ENCODE measurements around the gene SPACDR. TPM values are rescaled to one million over a fixed set of nuclear protein-coding genes. Genes with fewer than 3 reads are reported as not detected.

The SPACDR gene
- total and polyA plus RNA-seq, 9 of the 15 experiments (the other 6 are each of a cell fraction or from before 2014, with no cell fraction given) = 0.07 to 0.55 (median 0.14) TPM; not detected in 1

DNA sequence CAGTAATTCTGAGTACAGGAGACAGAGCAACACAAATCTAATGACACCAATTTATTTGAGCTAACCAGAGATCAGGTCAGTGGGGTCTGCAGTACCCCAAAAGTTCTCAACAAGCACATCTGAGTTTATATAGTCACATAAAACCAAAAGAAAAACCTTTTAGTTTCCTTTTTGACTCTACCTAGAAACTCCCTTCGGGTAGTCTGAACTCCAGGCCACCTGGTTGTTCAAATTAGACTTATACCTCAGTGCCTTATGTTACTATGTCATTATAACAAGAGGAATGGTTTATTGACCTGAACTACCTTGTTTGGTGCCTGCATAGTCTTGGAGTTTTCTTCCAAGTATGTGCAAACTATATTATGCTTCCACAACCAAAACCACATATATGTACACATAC, 50.2 kb downstream of the SPACDR start:
- Histone ChIP-seq H2AFZ (ENCODE audit: low read depth, low read length) (no peak overlapping the region), H3K9me1 (ENCODE audit: control insufficient read depth, insufficient read depth, low read length) (no peaks in the 10 kb centered on the region), H3K4me1 (replicated peaks in 1 of 2; ENCODE audit: control insufficient read depth in 2 of 2, insufficient read depth in 2 of 2, low read length in 2 of 2) (no peaks in the 10 kb centered on the region), H3K36me3 (ENCODE audit: control insufficient read depth, insufficient read depth, low read length) (no peaks in the 10 kb centered on the region), H4K20me1 (replicated peaks; ENCODE audit: control insufficient read depth, insufficient read depth, low read length) (no peaks in the 10 kb centered on the region), H3K4me2 (ENCODE audit: insufficient read depth, low read length) (no peak overlapping the region), H3K27ac (ENCODE audit: extremely low read depth, low read depth, low read length) (no peak overlapping the region), H3K4me3 (no peak overlapping the region), H3K9ac (ENCODE audit: insufficient read depth in 1 of 2, low read depth in 2 of 2, low read length in 2 of 2) (no peak overlapping the region), H3K27me3 (ENCODE audit: control insufficient read depth in 2 of 2, insufficient read depth in 2 of 2, low read length in 2 of 2) (peaks cover 7 to 15% of the 10 kb centered on the region in 2 experiments; a peak in 4 of 5 replicates), H3K9me3 (replicated peaks; ENCODE audit: control insufficient read depth, insufficient read depth, low read depth, low read length) (no peaks in the 10 kb centered on the region), H3K79me2 (ENCODE audit: control insufficient read depth, insufficient read depth, low read length) (no peaks in the 10 kb centered on the region)
- DNase-seq (ENCODE audit: extremely low read depth in 1 of 4, low spot score in 3 of 4) = no peak
- no peak for ATAC-seq
- intact Hi-C loops (cut with micrococcal nuclease) (no loop called here), in situ Hi-C loops (cut with MboI) (no loop called here)
- FAIRE-seq = no peak
- no TSS peak for BruUV-seq (replicated peaks)
- WGBS (ENCODE audit: insufficient coverage, low coverage, missing lambda C conversion rate) = 30% methylated on average over 1 of the region's 1 CpG
- ChIA-PET CTCF (ENCODE audit: low intra/inter-chr PET ratio) (no interaction called here), POLR2A (interaction anchor here (0.7 to 4.2 kb wide), 2 partner anchors 15 to 134 kb away, joined by 3 to 33 read pairs; partner anchors contain the start of genes MEPCE and ZCWPW1)
- no peak for TF ChIP-seq ZNF76 (CRISPR knock-in tag; IDR thresholded peaks at IDR 0.05; ENCODE audit: borderline replicate concordance)
- no peak for TF ChIP-seq TARDBP (IDR thresholded peaks at IDR 0.05)
- no peak for TF ChIP-seq PML (IDR thresholded peaks at IDR 0.05; ENCODE audit: low read length)
- TF ChIP-seq, protein P1, sequence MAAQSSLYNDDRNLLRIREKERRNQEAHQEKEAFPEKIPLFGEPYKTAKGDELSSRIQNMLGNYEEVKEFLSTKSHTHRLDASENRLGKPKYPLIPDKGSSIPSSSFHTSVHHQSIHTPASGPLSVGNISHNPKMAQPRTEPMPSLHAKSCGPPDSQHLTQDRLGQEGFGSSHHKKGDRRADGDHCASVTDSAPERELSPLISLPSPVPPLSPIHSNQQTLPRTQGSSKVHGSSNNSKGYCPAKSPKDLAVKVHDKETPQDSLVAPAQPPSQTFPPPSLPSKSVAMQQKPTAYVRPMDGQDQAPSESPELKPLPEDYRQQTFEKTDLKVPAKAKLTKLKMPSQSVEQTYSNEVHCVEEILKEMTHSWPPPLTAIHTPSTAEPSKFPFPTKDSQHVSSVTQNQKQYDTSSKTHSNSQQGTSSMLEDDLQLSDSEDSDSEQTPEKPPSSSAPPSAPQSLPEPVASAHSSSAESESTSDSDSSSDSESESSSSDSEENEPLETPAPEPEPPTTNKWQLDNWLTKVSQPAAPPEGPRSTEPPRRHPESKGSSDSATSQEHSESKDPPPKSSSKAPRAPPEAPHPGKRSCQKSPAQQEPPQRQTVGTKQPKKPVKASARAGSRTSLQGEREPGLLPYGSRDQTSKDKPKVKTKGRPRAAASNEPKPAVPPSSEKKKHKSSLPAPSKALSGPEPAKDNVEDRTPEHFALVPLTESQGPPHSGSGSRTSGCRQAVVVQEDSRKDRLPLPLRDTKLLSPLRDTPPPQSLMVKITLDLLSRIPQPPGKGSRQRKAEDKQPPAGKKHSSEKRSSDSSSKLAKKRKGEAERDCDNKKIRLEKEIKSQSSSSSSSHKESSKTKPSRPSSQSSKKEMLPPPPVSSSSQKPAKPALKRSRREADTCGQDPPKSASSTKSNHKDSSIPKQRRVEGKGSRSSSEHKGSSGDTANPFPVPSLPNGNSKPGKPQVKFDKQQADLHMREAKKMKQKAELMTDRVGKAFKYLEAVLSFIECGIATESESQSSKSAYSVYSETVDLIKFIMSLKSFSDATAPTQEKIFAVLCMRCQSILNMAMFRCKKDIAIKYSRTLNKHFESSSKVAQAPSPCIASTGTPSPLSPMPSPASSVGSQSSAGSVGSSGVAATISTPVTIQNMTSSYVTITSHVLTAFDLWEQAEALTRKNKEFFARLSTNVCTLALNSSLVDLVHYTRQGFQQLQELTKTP (IDR thresholded peaks at IDR 0.05; ENCODE audit: low read depth in 1 of 2, partially characterized antibody in 2 of 2) = no peak
- no peak for TF ChIP-seq ERF (CRISPR knock-in tag; IDR thresholded peaks at IDR 0.05)
- TF ChIP-seq ZNF197 (CRISPR knock-in tag; IDR thresholded peaks at IDR 0.05; ENCODE audit: low read depth) = no peak
- TF ChIP-seq FUS (optimal IDR thresholded peaks at IDR 0.05; ENCODE audit: low read depth, low read length) = no peak
- TF ChIP-seq LEF1 (IDR thresholded peaks at IDR 0.05) = no peak
- TF ChIP-seq, protein P2, sequence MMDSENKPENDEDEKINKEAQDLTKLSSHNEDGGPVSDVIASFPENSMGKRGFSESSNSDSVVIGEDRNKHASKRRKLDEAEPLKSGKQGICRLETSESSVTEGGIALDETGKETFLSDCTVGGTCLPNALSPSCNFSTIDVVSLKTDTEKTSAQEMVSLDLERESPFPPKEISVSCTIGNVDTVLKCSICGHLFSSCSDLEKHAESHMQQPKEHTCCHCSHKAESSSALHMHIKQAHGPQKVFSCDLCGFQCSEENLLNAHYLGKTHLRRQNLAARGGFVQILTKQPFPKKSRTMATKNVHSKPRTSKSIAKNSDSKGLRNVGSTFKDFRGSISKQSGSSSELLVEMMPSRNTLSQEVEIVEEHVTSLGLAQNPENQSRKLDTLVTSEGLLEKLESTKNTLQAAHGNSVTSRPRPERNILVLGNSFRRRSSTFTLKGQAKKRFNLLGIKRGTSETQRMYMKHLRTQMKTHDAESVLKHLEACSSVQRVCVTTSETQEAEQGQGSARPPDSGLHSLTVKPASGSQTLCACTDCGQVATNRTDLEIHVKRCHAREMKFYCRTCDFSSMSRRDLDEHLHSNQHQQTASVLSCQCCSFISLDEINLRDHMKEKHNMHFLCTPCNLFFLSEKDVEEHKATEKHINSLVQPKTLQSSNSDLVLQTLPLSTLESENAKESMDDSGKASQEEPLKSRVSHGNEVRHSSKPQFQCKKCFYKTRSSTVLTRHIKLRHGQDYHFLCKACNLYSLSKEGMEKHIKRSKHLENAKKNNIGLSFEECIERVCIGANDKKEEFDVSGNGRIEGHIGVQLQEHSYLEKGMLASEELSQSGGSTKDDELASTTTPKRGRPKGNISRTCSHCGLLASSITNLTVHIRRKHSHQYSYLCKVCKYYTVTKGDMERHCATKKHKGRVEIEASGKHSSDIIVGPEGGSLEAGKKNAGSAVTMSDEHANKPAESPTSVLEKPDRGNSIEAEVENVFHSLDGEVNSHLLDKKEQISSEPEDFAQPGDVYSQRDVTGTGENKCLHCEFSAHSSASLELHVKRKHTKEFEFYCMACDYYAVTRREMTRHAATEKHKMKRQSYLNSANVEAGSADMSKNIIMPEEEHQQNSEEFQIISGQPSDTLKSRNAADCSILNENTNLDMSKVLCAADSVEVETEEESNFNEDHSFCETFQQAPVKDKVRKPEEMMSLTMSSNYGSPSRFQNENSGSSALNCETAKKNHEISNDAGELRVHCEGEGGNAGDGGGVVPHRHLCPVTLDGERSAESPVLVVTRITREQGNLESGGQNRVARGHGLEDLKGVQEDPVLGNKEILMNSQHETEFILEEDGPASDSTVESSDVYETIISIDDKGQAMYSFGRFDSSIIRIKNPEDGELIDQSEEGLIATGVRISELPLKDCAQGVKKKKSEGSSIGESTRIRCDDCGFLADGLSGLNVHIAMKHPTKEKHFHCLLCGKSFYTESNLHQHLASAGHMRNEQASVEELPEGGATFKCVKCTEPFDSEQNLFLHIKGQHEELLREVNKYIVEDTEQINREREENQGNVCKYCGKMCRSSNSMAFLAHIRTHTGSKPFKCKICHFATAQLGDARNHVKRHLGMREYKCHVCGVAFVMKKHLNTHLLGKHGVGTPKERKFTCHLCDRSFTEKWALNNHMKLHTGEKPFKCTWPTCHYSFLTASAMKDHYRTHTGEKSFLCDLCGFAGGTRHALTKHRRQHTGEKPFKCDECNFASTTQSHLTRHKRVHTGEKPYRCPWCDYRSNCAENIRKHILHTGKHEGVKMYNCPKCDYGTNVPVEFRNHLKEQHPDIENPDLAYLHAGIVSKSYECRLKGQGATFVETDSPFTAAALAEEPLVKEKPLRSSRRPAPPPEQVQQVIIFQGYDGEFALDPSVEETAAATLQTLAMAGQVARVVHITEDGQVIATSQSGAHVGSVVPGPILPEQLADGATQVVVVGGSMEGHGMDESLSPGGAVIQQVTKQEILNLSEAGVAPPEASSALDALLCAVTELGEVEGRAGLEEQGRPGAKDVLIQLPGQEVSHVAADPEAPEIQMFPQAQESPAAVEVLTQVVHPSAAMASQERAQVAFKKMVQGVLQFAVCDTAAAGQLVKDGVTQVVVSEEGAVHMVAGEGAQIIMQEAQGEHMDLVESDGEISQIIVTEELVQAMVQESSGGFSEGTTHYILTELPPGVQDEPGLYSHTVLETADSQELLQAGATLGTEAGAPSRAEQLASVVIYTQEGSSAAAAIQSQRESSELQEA (IDR thresholded peaks at IDR 0.05; ENCODE audit: low read depth) = no peak

Measured in K562 (cell line).